Vagina (tissue), 2 donors: Measurements from ENCODE around the gene SRGAP3. TPM values are rescaled to one million over a fixed set of nuclear protein-coding genes. Genes with fewer than 3 reads are reported as not detected.

ENCODE experiments used
- DNase-seq, 2 donors: peaks; one replicate each; pipeline ENCODE4 v3.0.0-alpha.2; 2017; ENCODE audit errors: extremely low spot score in 2 of 2
- H3K27ac ChIP-seq: fragments of 200-600 bp; sonication (generic); one replicate; pipeline ENCODE4 v1.5.1; 2019
- H3K27me3 ChIP-seq: fragments of 200-600 bp; sonication (generic); one replicate; pipeline ENCODE4 v1.5.1; 2019
- H3K36me3 ChIP-seq, 2 donors: fragments of 200-600 bp; sonication (generic); one replicate each; pipeline ENCODE4 v1.5.1; 2017 to 2019
- H3K4me1 ChIP-seq: fragments of 200-600 bp; sonication (generic); one replicate; pipeline ENCODE4 v1.5.1; 2019
- H3K4me3 ChIP-seq, 2 donors: fragments of 200-600 bp; sonication (generic); 1 replicate in 1 of 2; 2 replicates in 1 of 2; pipeline ENCODE4 v1.5.1; 2016 to 2019
- H3K9me3 ChIP-seq: fragments of 200-600 bp; sonication (generic); one replicate; pipeline ENCODE4 v1.5.1; 2019
- CTCF ChIP-seq, 3 experiments: fragments of 450-650 bp in 2 of 3; fragments of 200-600 bp in 1 of 3; sonication (generic) in 1 of 3; IDR thresholded peaks; one replicate each; pipeline ENCODE4 v1.5.1; 2017 to 2019; ENCODE audit warnings: antibody characterized with exemption in 3 of 3, mild to moderate bottlenecking in 2 of 3, moderate library complexity in 2 of 3
- POLR2A ChIP-seq, 2 donors: fragments of 450-650 bp; IDR thresholded peaks; one replicate each; pipeline ENCODE4 v1.6.1; 2017; ENCODE audit warnings: antibody characterized with exemption in 2 of 2, mild to moderate bottlenecking in 2 of 2, moderate library complexity in 2 of 2
- POLR2AphosphoS5 ChIP-seq, 2 donors: sonication (generic); formaldehyde crosslinking; IDR thresholded peaks; one replicate each; pipeline ENCODE4 v1.9.0; 2017; ENCODE audit warnings: antibody characterized with exemption in 2 of 2, mild to moderate bottlenecking in 2 of 2, low read depth in 1 of 2; ENCODE audit not compliant: insufficient read depth in 1 of 2
- intact Hi-C: fragments of 100-400 bp; cut with DNase I; formaldehyde crosslinking; loops from one replicate; pipeline ENCODE4 v1.15.1; 2023
- total RNA-seq: library from RNA; depleted of rRNA; stranded (reverse); fragments of >200 nt; gene quantifications from one replicate; pipeline ENCODE4 v1.2.3, GENCODE V29; 2016

The SRGAP3 gene
- total RNA-seq, 1 donor from 2014 or later, result 20.6 TPM

- no peaks in the 10 kb centered on the region for H3K36me3 ChIP-seq
- TF ChIP-seq CTCF (IDR thresholded peaks at IDR 0.05), result no peak
- TF ChIP-seq POLR2A (IDR thresholded peaks at IDR 0.05), result no peak
- no peak for TF ChIP-seq POLR2AphosphoS5 (IDR thresholded peaks at IDR 0.05; ENCODE audit: insufficient read depth in 1 of 2, low read depth in 1 of 2)
- no peak overlapping the region for H3K27ac ChIP-seq
- no peaks in the 10 kb centered on the region for H3K4me1 ChIP-seq
- H3K4me3 ChIP-seq, result no peak overlapping the region
- intact Hi-C loops, result no loop called here
- no peaks in the 10 kb centered on the region for H3K9me3 ChIP-seq
- no peak for DNase-seq
- H3K27me3 ChIP-seq, result no peaks in the 10 kb centered on the region
These were observed 54.8 kb downstream of the SRGAP3 start for GRCh38 chr3:9194509-9195184.

- no peak for DNase-seq
- no peaks in the 10 kb centered on the region for H3K27me3 ChIP-seq
- no peaks in the 10 kb centered on the region for H3K9me3 ChIP-seq
- no peaks in the 10 kb centered on the region for H3K4me1 ChIP-seq
- no peak overlapping the region for H3K27ac ChIP-seq
- no peak overlapping the region for H3K4me3 ChIP-seq
- H3K36me3 ChIP-seq, result no peaks in the 10 kb centered on the region
- TF ChIP-seq POLR2A (IDR thresholded peaks at IDR 0.05), result no peak
- no peak for TF ChIP-seq CTCF (IDR thresholded peaks at IDR 0.05)
- TF ChIP-seq POLR2AphosphoS5 (IDR thresholded peaks at IDR 0.05; ENCODE audit: insufficient read depth in 1 of 2, low read depth in 1 of 2), result no peak
- intact Hi-C loops, result no loop called here
These were observed 55.7 kb downstream of the SRGAP3 start for GRCh38 chr3:9193633-9194195.

GRCh38 chr3:9193211-9193610 lies 56.2 kb downstream of the SRGAP3 start:
- no peak for DNase-seq

GRCh38 chr3:9192248-9193025 lies 57.0 kb downstream of the SRGAP3 start:
- intact Hi-C loops, result no loop called here
- no peak for DNase-seq
- H3K9me3 ChIP-seq, result no peaks in the 10 kb centered on the region
- H3K4me3 ChIP-seq, result no peak overlapping the region
- H3K4me1 ChIP-seq, result no peaks in the 10 kb centered on the region
- no peak overlapping the region for H3K27ac ChIP-seq
- no peak for TF ChIP-seq CTCF (IDR thresholded peaks at IDR 0.05)
- TF ChIP-seq POLR2AphosphoS5 (IDR thresholded peaks at IDR 0.05; ENCODE audit: insufficient read depth in 1 of 2, low read depth in 1 of 2), result no peak
- TF ChIP-seq POLR2A (IDR thresholded peaks at IDR 0.05), result no peak
- H3K36me3 ChIP-seq, result no peaks in the 10 kb centered on the region
- no peaks in the 10 kb centered on the region for H3K27me3 ChIP-seq

More at GRCh38 chr3:9193211-9193610, 56.2 kb downstream of the SRGAP3 start:
- Histone ChIP-seq H3K36me3 (no peaks in the 10 kb centered on the region), H3K4me1 (no peaks in the 10 kb centered on the region), H3K27me3 (no peaks in the 10 kb centered on the region), H3K4me3 (no peak overlapping the region), H3K9me3 (no peaks in the 10 kb centered on the region), H3K27ac (no peak overlapping the region)
- intact Hi-C loops, result no loop called here
- TF ChIP-seq POLR2A (IDR thresholded peaks at IDR 0.05) (no peak), CTCF (IDR thresholded peaks at IDR 0.05) (no peak), POLR2AphosphoS5 (IDR thresholded peaks at IDR 0.05; ENCODE audit: insufficient read depth in 1 of 2, low read depth in 1 of 2) (no peak)
